CD4-positive, alpha-beta T cell (primary cell): ENCODE measurements around the gene RAD51B. TPM values are rescaled to one million over a fixed set of nuclear protein-coding genes. Genes with fewer than 3 reads are reported as not detected.

Source experiments
- ATAC-seq: fragments of 200-7000 bp; cut with Tn5 transposase; one replicate; pipeline ENCODE4 v1.10.0; 2022; ENCODE audit warnings: mild to moderate bottlenecking; ENCODE audit not compliant: poor library complexity
- CTCF ChIA-PET: fragments of 350-600 bp; sonication (Branson Sonifier 250); formaldehyde crosslinking; loops from one replicate; lab custom pipeline; 2021; ENCODE audit warnings: antibody characterized with exemption, inconsistent platforms; lab: Charles Lee
- POLR2A ChIA-PET: fragments of 350-600 bp; sonication (Branson Sonifier 250); formaldehyde crosslinking; loops from one replicate; lab custom pipeline; 2021; ENCODE audit warnings: antibody characterized with exemption, inconsistent platforms; lab: Charles Lee
- DNase-seq, 14 experiments: peaks; one replicate each; pipeline ENCODE4 v3.0.0-alpha.2; 2013 to 2020; ENCODE audit warnings: mixed read lengths in 2 of 14
- H3K27ac ChIP-seq, 2 donors: one replicate each; pipeline versions ENCODE4 v1.5.1 to v1.7.0; 2013; ENCODE audit warnings: low read length in 2 of 2, low read depth in 1 of 2, mild to moderate bottlenecking in 1 of 2
- H3K27me3 ChIP-seq, 2 experiments: 1 replicate in 1 of 2; 2 replicates in 1 of 2; pipeline versions ENCODE4 v1.6.1 to v1.7.0; 2013; ENCODE audit warnings: low read length in 2 of 2, control low read depth in 1 of 2, mild to moderate bottlenecking in 1 of 2, moderate library complexity in 1 of 2; ENCODE audit not compliant: insufficient read depth in 2 of 2, control insufficient read depth in 1 of 2
- H3K36me3 ChIP-seq: one replicate; pipeline ENCODE4 v1.6.1; 2013; ENCODE audit warnings: low read length, control low read depth; ENCODE audit not compliant: insufficient read depth
- H3K4me1 ChIP-seq: one replicate; pipeline ENCODE4 v1.6.1; 2013; ENCODE audit warnings: low read length, control low read depth; ENCODE audit not compliant: insufficient read depth
- H3K4me3 ChIP-seq: one replicate; pipeline ENCODE4 v1.5.1; 2013; ENCODE audit warnings: mild to moderate bottlenecking, low read length, moderate library complexity
- H3K9me3 ChIP-seq, 2 experiments: 1 replicate in 1 of 2; 2 replicates in 1 of 2; pipeline versions ENCODE4 v1.6.1 to v1.7.0; 2013; ENCODE audit warnings: low read length in 2 of 2, mild to moderate bottlenecking in 2 of 2, control low read depth in 1 of 2, moderate library complexity in 1 of 2; ENCODE audit not compliant: control insufficient read depth in 1 of 2, insufficient read depth in 1 of 2
- H3K27ac Mint-ChIP-seq: one replicate; pipeline ENCODE4 v1.8.0; 2020; ENCODE audit warnings: mixed read lengths
- H3K27me3 Mint-ChIP-seq: one replicate; pipeline ENCODE4 v1.8.0; 2021; ENCODE audit warnings: mixed read lengths
- H3K36me3 Mint-ChIP-seq: one replicate; pipeline ENCODE4 v1.8.0; 2021; ENCODE audit warnings: low read depth, mixed read lengths
- H3K4me1 Mint-ChIP-seq: one replicate; pipeline ENCODE4 v1.8.0; 2021; ENCODE audit warnings: low read depth, mixed read lengths
- H3K4me3 Mint-ChIP-seq: one replicate; pipeline ENCODE4 v1.8.0; 2020; ENCODE audit warnings: mild to moderate bottlenecking, mixed read lengths
- H3K9me3 Mint-ChIP-seq: one replicate; pipeline ENCODE4 v1.8.0; 2020; ENCODE audit warnings: mixed read lengths
- intact Hi-C, 2 experiments: fragments of 100-400 bp; cut with DNase I in 1 of 2; cut with micrococcal nuclease in 1 of 2; formaldehyde crosslinking; loops; one replicate each; pipeline versions ENCODE4 v1.15.1 to v1.9.0; 2023 to 2025; cut with DNase I, micrococcal nuclease
- total RNA-seq, 174 experiments: library from RNA in 2 of 174; stranded (reverse) in 2 of 174; gene quantifications; one replicate each; pipeline ENCODE4 v1.2.3 and lab custom pipeline; 2021 to 2026
- TF ChIP-seq, protein P1 (sequence below): fragments of 200-600 bp; IDR thresholded peaks from one replicate; pipeline ENCODE4 v1.8.0; 2022; ENCODE audit warnings: antibody characterized with exemption, mild to moderate bottlenecking

RAD51B gene
- total RNA-seq, 2 experiments from 2014 or later = 18.4 to 20.0 TPM

DNA sequence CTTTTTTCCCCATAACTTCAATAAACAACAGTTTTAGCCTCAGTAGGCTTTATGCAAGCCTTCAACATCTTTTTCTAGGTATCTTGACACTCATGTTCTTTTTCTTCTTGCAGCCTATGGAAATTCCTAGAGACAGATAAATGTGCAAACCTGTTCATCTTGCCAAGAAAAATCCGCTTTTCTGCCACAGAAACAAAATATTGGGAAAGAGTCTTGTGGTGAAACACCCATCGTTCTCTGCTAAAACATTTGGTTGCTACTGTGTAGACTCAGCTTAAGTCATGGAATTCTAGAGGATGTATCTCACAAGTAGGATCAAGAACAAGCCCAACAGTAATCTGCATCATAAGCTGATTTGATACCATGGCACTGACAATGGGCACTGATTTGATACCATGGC, 677.4 kb downstream of the RAD51B start:
- POLR2A ChIA-PET = interaction anchor here (1.3 to 1.9 kb wide), 2 partner anchors 10 to 291 kb away, joined by 3 to 7 read pairs; no protein-coding TSS in a partner anchor
- Mint-ChIP-seq H3K27me3 (no peaks in the 10 kb centered on the region), H3K4me1 (peaks cover 67% of the 10 kb centered on the region), H3K9me3 (no peaks in the 10 kb centered on the region), H3K4me3 (no peak overlapping the region), H3K27ac (no peak overlapping the region), H3K36me3 (no peaks in the 10 kb centered on the region)
- Histone ChIP-seq H3K9me3 (no peaks in the 10 kb centered on the region), H3K4me1 (peaks cover 33% of the 10 kb centered on the region), H3K36me3 (no peaks in the 10 kb centered on the region), H3K27ac (no peak overlapping the region), H3K4me3 (no peak overlapping the region), H3K27me3 (no peaks in the 10 kb centered on the region)
- DNase-seq (no peak), ATAC-seq (no peak)
- TF ChIP-seq, protein P1, sequence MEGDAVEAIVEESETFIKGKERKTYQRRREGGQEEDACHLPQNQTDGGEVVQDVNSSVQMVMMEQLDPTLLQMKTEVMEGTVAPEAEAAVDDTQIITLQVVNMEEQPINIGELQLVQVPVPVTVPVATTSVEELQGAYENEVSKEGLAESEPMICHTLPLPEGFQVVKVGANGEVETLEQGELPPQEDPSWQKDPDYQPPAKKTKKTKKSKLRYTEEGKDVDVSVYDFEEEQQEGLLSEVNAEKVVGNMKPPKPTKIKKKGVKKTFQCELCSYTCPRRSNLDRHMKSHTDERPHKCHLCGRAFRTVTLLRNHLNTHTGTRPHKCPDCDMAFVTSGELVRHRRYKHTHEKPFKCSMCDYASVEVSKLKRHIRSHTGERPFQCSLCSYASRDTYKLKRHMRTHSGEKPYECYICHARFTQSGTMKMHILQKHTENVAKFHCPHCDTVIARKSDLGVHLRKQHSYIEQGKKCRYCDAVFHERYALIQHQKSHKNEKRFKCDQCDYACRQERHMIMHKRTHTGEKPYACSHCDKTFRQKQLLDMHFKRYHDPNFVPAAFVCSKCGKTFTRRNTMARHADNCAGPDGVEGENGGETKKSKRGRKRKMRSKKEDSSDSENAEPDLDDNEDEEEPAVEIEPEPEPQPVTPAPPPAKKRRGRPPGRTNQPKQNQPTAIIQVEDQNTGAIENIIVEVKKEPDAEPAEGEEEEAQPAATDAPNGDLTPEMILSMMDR = no peak
- intact Hi-C loops = no loop called here
- CTCF ChIA-PET = no interaction called here

DNA sequence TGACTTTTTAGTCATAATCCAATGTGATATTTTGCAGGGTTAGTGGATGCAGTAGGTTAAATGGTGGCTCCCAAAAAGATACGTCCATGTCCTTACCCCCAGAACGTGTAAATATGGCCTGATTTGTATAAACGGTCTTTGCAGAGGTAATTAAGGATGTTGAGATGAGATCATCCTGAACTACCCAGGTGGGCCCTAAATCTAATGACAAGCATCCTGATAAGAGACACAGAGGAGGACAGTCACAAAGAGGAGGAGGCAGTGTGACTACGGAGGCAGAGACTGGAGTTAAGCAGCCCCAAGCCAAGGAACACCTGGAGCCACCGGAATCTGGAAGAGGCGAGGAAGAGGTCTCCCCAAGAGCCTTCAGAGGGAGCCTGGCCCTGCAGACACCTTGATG, 679.9 kb downstream of the RAD51B start:
- H3K4me3 ChIP-seq = no peak overlapping the region
- ATAC-seq (no peak), DNase-seq (no peak)
- no peaks in the 10 kb centered on the region for H3K27me3 ChIP-seq
- TF ChIP-seq, protein P1 = no peak
- no peak overlapping the region for H3K4me3 Mint-ChIP-seq
- no peaks in the 10 kb centered on the region for H3K36me3 ChIP-seq
- no peaks in the 10 kb centered on the region for H3K9me3 ChIP-seq
- no peaks in the 10 kb centered on the region for H3K36me3 Mint-ChIP-seq
- H3K27ac ChIP-seq = no peak overlapping the region
- H3K4me1 ChIP-seq = peaks cover 40% of the 10 kb centered on the region
- peaks cover 70% of the 10 kb centered on the region for H3K4me1 Mint-ChIP-seq
- no peaks in the 10 kb centered on the region for H3K27me3 Mint-ChIP-seq
- ChIA-PET CTCF (no interaction called here), POLR2A (interaction anchor here (1.4 kb wide), 1 partner anchor 8 kb away, joined by 5 read pairs; no protein-coding TSS in a partner anchor)
- H3K27ac Mint-ChIP-seq = no peak overlapping the region
- H3K9me3 Mint-ChIP-seq = no peaks in the 10 kb centered on the region
- intact Hi-C loops = no loop called here

DNA sequence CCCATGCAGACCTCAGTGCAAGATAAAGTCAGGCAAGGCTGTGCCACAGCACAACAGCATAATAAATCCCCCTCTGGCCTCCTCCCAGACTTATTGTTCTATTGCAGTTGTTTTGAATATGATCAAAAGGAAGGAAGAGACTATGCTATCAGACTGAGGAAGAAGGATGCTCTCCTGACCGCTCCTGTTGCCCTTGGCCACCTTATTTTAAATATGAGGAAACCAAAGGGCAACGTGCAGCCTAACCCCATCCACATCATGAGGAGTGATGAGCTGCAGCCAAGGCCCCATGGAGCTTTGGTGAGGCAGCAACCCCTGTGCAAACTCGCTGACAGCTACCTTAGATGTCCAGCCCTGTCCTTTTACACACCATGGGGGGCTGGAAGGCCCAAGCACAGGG, 681.6 kb downstream of the RAD51B start:
- no peak for ATAC-seq
- H3K27ac Mint-ChIP-seq = peak overlapping the region; percentile 9
- TF ChIP-seq, protein P1 = no peak
- H3K27me3 Mint-ChIP-seq = no peaks in the 10 kb centered on the region
- POLR2A ChIA-PET = no interaction called here
- H3K9me3 ChIP-seq = no peaks in the 10 kb centered on the region
- H3K9me3 Mint-ChIP-seq = no peaks in the 10 kb centered on the region
- H3K4me1 ChIP-seq = peaks cover 39% of the 10 kb centered on the region
- H3K36me3 Mint-ChIP-seq = no peaks in the 10 kb centered on the region
- intact Hi-C loops = loop anchor here (5.0 to 10.0 kb wide), 2 partner anchors 64 to 286 kb away; no protein-coding TSS in a partner anchor
- H3K4me1 Mint-ChIP-seq = peaks cover 66% of the 10 kb centered on the region
- no peaks in the 10 kb centered on the region for H3K27me3 ChIP-seq
- CTCF ChIA-PET = no interaction called here
- no peak for DNase-seq
- H3K36me3 ChIP-seq = no peaks in the 10 kb centered on the region
- no peak overlapping the region for H3K27ac ChIP-seq
- no peak overlapping the region for H3K4me3 ChIP-seq
- H3K4me3 Mint-ChIP-seq = no peak overlapping the region
